Esophagus muscularis mucosa (tissue), 3 donors: ENCODE results near the gene SMPD3.

ENCODE experiments used
- POLR2A ChIP-seq: fragments of 450-650 bp; IDR thresholded peaks from one replicate; pipeline ENCODE4 v1.6.1; 2017; ENCODE audit warnings: antibody characterized with exemption, moderate library complexity, mild to moderate bottlenecking, low read depth
- TF ChIP-seq, protein P1 (sequence below), 3 experiments: fragments of 200-600 bp in 2 of 3; fragments of 450-650 bp in 1 of 3; sonication (generic) in 2 of 3; IDR thresholded peaks; one replicate each; pipeline ENCODE4 v1.5.1; 2017 to 2019; ENCODE audit warnings: antibody characterized with exemption in 3 of 3, mild to moderate bottlenecking in 2 of 3, moderate library complexity in 1 of 3

DNA sequence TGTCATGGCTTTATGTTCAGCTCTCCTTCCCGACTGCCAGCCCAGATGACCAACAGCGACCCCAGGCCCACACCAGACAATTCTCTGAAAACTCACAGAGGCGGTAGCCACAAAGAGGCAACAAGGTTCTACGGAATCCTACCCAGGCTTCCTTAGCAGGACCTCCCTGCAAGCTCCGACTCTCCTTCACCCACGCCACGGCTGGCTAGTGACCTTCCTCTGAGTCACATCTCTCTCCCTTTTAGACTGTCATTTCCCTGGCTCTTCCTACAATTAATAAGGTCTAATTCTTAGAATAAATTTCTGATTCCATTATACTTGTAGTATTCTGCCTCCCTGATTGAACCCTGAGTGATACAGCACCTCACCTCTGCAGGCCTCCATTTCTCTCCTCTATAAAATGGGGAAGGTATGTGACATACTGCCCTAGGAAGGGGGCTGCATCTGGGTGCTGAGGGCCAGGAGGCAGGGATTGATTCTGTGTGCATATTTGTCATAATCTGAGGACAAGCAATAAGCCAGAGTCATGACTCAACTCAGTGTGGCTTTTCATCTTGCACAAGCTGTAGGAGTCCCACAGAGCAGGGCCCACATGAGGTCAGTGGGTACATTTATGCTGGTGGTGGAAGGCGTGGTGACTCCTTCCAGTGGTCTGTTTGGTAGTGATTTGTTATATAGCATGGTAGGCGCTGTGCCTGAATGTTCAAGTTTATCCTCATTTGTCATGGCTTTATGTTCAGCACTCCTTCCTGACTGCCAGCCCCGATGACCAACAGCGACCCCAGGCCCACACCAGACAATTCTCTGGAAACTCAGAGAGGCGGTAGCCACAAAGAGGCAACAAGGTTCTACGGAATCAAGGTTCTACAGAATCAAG is 46.2 kb downstream of the SMPD3 start:
- TF ChIP-seq, protein P1, sequence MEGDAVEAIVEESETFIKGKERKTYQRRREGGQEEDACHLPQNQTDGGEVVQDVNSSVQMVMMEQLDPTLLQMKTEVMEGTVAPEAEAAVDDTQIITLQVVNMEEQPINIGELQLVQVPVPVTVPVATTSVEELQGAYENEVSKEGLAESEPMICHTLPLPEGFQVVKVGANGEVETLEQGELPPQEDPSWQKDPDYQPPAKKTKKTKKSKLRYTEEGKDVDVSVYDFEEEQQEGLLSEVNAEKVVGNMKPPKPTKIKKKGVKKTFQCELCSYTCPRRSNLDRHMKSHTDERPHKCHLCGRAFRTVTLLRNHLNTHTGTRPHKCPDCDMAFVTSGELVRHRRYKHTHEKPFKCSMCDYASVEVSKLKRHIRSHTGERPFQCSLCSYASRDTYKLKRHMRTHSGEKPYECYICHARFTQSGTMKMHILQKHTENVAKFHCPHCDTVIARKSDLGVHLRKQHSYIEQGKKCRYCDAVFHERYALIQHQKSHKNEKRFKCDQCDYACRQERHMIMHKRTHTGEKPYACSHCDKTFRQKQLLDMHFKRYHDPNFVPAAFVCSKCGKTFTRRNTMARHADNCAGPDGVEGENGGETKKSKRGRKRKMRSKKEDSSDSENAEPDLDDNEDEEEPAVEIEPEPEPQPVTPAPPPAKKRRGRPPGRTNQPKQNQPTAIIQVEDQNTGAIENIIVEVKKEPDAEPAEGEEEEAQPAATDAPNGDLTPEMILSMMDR (IDR thresholded peaks at IDR 0.05) = no peak
- TF ChIP-seq POLR2A = no peak
